ENCODE results near the gene DBX2. TPM values are rescaled to one million over a fixed set of nuclear protein-coding genes. Genes with fewer than 3 reads are reported as not detected.

Gene DBX2
- total RNA-seq, 1 donor from 2014 or later: not detected

DNA sequence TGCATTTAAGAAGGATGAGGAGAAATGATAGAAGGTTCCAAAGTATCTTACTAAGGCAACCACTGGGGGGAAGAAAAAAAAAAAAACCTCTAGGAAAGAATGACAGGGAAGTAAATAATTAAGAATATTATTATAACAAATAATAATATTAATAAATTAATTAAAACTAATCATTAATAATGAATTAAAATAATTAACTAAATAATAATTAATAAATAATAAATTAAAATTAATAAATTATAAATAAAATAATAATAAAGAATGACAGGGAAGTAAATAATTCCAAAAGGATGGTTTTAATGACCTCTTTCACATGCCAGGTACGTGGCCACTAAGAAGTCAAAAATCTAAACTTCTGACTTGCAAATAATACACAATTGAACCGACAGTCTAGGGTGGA is 9.9 kb downstream of the DBX2 start:
- no peak overlapping the region for H3K27ac Mint-ChIP-seq (ENCODE audit: unreplicated experiment)
- H3K36me3 Mint-ChIP-seq (ENCODE audit: unreplicated experiment): no peaks in the 10 kb centered on the region
- H3K9me3 Mint-ChIP-seq (ENCODE audit: unreplicated experiment): no peaks in the 10 kb centered on the region
- peaks cover 14% of the 10 kb centered on the region for H3K27me3 Mint-ChIP-seq (ENCODE audit: unreplicated experiment)
- no peak overlapping the region for H3K4me3 Mint-ChIP-seq (ENCODE audit: unreplicated experiment)
- TF ChIP-seq CTCF (IDR thresholded peaks at IDR 0.05): no peak
- no peak for DNase-seq (ENCODE audit: extremely low spot score, unreplicated experiment)
- H3K4me1 Mint-ChIP-seq (ENCODE audit: unreplicated experiment): no peaks in the 10 kb centered on the region

DNA sequence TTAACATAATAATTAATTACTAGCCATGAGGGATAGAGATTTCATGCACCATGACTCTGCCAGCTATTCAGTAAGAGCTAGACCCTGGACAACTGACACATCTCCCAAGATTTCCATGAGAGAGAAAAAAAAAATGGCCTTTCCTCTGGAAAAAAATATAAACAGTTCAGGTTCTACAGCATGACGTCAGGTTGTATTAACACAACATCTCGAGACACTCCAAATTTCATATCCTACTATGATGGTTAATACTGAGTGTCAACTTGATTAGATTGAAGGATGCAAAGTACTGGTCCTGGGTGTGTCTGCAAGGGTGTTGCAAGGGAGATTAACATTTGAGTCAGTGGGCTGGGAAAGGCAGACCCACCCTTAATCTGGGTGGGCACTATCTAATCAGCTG is 11.1 kb downstream of the DBX2 start:
- Mint-ChIP-seq H3K9me3 (ENCODE audit: unreplicated experiment) (no peaks in the 10 kb centered on the region), H3K27ac (ENCODE audit: unreplicated experiment) (no peak overlapping the region), H3K4me3 (ENCODE audit: unreplicated experiment) (no peak overlapping the region), H3K36me3 (ENCODE audit: unreplicated experiment) (no peaks in the 10 kb centered on the region), H3K4me1 (ENCODE audit: unreplicated experiment) (no peaks in the 10 kb centered on the region), H3K27me3 (ENCODE audit: unreplicated experiment) (peaks cover 11% of the 10 kb centered on the region)
- TF ChIP-seq CTCF (IDR thresholded peaks at IDR 0.05): no peak
- DNase-seq (ENCODE audit: extremely low spot score, unreplicated experiment): no peak

DNA sequence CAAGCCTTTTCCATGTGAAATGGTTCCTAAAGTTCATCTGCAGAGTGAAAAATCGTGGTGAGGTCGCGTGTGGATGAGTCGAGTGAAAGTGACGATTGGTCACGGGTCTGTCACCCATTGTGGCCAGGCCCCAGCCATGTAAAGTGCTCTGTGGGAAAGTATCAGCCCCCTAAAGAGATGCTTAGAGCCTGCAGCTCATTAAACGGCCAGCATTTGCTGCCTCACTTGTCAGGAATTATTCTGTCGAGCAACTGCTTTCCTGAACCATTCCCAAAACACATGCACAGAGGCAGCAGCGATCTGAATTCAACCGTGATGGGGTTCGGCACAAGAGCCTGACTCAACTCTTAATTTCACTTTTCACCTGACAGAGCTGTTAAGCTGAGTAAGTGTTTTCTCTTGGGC is 16.0 kb downstream of the DBX2 start:
- TF ChIP-seq CTCF (IDR thresholded peaks at IDR 0.05): no peak
- no peaks in the 10 kb centered on the region for H3K9me3 Mint-ChIP-seq (ENCODE audit: unreplicated experiment)
- H3K36me3 Mint-ChIP-seq (ENCODE audit: unreplicated experiment): no peaks in the 10 kb centered on the region
- H3K4me1 Mint-ChIP-seq (ENCODE audit: unreplicated experiment): no peaks in the 10 kb centered on the region
- no peak overlapping the region for H3K4me3 Mint-ChIP-seq (ENCODE audit: unreplicated experiment)
- DNase-seq (ENCODE audit: extremely low spot score, unreplicated experiment): no peak
- no peak overlapping the region for H3K27ac Mint-ChIP-seq (ENCODE audit: unreplicated experiment)
- peaks cover 18% of the 10 kb centered on the region for H3K27me3 Mint-ChIP-seq (ENCODE audit: unreplicated experiment)

DNA sequence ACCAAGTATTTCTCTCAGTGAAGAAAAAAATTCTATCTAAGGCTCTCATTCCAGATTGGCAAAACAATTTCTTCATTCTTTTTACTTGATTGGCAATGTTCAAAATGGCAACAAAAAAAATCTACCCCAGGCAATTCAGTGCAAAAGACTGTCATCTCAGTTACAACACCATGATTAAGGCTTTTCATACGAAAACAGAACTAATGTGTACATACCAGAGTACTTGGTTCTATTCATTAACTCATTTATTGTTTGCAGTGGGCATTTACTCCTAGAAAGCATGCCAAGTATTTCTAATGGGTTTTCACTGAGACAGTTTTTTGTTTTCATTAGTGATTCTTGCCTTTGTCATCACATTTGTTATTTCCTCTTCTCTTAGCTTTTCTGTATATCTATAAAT is 33.0 kb downstream of the DBX2 start:
- no peak for TF ChIP-seq CTCF (IDR thresholded peaks at IDR 0.05)
- DNase-seq (ENCODE audit: extremely low spot score, unreplicated experiment): no peak
- Mint-ChIP-seq H3K27ac (ENCODE audit: unreplicated experiment) (no peak overlapping the region), H3K36me3 (ENCODE audit: unreplicated experiment) (no peaks in the 10 kb centered on the region), H3K9me3 (ENCODE audit: unreplicated experiment) (no peaks in the 10 kb centered on the region), H3K27me3 (ENCODE audit: unreplicated experiment) (no peaks in the 10 kb centered on the region), H3K4me1 (ENCODE audit: unreplicated experiment) (no peaks in the 10 kb centered on the region), H3K4me3 (ENCODE audit: unreplicated experiment) (no peak overlapping the region)

GRCh38 chr12:45014396-45014795 is 36.5 kb downstream of the DBX2 start:
- no peaks in the 10 kb centered on the region for H3K4me1 Mint-ChIP-seq (ENCODE audit: unreplicated experiment)
- H3K4me3 Mint-ChIP-seq (ENCODE audit: unreplicated experiment): no peak overlapping the region
- no peaks in the 10 kb centered on the region for H3K36me3 Mint-ChIP-seq (ENCODE audit: unreplicated experiment)
- no peaks in the 10 kb centered on the region for H3K9me3 Mint-ChIP-seq (ENCODE audit: unreplicated experiment)
- TF ChIP-seq CTCF (IDR thresholded peaks at IDR 0.05): no peak
- no peaks in the 10 kb centered on the region for H3K27me3 Mint-ChIP-seq (ENCODE audit: unreplicated experiment)
- no peak for DNase-seq (ENCODE audit: extremely low spot score, unreplicated experiment)
- no peak overlapping the region for H3K27ac Mint-ChIP-seq (ENCODE audit: unreplicated experiment)
